ENCODE results near the gene MCM7.

The MCM7 gene

GRCh38 chr7:100065452-100066186 is 35.6 kb downstream of the MCM7 start:
- DNase-seq, result no peak

- no peak for DNase-seq
Measured at GRCh38 chr7:100064162-100064561, 37.0 kb downstream of the MCM7 start.

- DNase-seq, result no peak
Measured at GRCh38 chr7:100063376-100063775, 37.8 kb downstream of the MCM7 start.

GRCh38 chr7:100061518-100062193 is 39.5 kb downstream of the MCM7 start:
- DNase-seq, result no peak

GRCh38 chr7:100059251-100059739 is 41.9 kb downstream of the MCM7 start:
- no peak for DNase-seq

GRCh38 chr7:100057006-100057405 is 44.2 kb downstream of the MCM7 start:
- DNase-seq, result no peak

GRCh38 chr7:100053215-100053614 is 48.0 kb downstream of the MCM7 start:
- no peak for DNase-seq

GRCh38 chr7:100051611-100052010 is 49.6 kb downstream of the MCM7 start:
- no peak for DNase-seq

- peak; percentile 63 for DNase-seq
Measured at GRCh38 chr7:100049441-100050291, 51.5 kb downstream of the MCM7 start, which contains the start of gene ZSCAN21. ZSCAN21 (plus strand) TSS chr7:100049774; CDS start chr7:100057007, 7,233 bp downstream.

- no peak for DNase-seq
Measured at GRCh38 chr7:100048680-100049079, 52.5 kb downstream of the MCM7 start.

- DNase-seq, result no peak
Measured at GRCh38 chr7:100044718-100045117, 56.5 kb downstream of the MCM7 start.
